ENCODE measurements around the gene GRPR.

Gene GRPR

DNA sequence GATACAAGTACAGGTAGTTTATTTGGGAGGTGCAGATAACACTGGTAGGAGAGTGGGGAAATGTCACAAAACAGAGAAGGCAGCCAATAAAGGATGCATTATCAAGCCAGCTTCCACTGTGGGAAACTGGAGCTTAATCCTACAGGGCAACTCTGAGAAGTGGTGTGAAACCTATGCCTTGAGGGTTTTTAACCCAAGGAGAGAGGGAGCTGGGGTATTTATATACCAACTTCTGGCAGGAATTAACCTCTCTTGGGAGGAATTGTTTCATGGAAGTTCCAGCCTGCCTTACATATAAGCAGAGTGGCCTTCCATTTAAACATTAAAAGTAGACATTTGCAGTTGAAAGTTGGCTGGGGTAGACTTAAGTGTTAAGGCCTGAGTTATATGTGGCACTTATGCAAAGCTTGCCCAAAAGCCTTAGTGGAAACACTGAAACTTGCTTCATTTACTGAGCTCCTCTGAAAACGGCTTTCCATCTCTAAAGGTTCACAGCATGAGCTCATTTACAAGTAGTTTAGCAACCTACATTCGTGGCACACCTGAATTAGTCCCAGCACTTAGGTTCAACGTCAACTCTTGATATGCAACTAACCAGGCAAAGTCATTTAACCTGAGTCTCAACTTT, 63.1 kb downstream of the GRPR start:
- DNase-seq = no peak

DNA sequence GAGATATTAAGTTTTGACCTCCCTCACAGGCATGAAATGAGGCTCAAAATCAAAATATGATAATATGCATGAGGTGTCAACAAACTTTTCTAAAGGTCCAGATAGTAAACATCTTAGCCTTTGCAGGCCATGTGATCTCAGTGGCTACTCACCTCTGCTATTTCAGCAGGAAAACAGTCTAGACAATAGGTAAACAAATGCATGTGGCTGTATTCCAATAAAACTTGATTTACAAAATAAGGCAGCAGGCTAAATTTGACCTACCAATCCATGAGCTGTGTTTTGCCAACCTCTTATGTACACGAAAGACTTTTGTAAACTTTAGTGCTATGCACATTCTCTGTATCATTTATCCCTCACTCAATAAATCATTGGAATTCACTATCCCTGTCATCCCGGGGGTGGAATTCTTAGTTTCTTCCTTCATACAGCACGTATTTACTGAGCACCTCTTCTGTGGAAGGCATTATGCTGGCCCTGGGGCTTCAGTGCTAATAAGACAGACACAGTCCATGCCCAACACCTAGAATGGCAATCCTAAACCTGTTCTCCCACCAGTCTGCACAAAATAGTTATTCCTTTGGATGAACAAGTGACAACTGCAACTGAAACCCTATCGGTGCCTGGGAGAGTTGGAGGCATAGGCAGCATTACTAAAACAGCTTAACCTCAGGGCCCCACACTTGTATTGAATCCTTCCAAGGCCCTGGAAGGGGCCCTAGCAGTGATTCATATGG, 63.8 kb downstream of the GRPR start:
- DNase-seq = no peak

DNA sequence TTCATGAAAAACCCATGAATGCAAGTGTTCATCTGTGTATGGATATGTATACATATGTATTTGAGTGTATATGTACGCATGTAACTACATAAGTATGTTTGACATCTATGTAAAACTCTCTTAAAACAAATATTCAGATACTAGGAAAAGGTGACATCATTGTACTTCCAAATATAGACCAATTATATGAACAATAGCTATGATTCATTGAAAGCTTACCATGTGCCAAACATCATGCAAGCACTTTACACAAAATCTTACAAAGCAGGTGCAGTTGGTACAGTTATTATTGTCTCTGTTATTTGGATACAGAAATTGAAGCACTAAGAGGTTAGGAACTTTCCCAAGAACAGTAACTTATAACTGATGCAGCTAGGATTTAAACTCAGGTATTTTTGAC, 65.3 kb downstream of the GRPR start:
- no peak for DNase-seq

DNA sequence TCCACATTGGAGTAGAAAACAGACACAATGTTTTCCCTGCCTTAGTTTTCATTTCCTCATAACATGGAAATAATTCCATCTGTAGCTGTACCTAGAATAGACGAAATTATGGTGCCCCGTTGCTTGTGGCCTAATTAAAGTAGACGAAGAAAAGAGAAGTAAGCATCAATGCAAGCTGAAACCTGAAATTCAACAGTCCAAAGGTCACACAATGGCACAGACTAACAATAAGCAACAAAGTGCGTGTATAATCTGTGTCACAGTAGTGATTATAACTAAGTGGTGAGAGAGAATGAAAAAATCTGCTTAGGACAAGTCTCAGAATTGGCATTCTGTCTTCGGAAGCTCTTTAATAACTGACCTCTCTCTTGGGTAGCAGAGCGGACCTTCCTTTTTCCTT, 68.2 kb downstream of the GRPR start:
- no peak for DNase-seq

DNA sequence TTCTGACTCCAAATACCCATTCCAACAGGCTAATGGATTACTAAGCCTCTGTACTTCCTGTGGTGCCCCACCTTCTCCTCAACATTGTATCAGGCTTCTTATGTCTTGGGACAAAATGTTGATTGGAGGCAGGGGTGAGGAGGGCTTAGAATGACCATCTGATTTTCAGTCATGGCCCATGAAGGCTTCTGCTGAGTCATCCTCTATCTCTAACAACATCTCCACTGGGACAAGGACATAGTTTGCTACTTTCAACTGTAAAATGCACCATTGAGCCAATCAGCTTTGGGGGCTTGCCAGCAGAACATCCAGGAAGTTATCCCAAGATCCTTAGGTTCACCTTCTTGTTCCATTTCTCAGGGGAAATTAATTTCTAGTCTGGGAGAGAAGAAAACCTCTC, 73.5 kb downstream of the GRPR start:
- DNase-seq = no peak

DNA sequence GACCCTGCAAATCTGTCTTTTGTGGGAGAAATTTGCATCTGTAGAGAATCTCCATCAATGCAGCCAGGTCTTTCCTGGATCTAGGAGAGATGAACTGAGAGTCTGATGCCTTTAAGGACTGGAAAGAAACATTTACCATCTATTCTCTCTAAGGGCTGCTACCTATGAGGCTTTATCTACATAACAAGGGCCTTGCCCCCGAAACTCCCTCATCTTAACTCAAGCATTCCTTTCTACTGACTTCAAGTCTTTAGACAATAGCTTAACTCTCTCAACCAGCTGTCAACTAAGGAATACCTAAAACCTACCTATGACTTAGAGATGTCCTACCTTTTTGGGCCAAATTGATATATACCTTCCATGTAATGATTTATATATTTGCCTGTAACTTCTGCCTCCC, 76.0 kb downstream of the GRPR start:
- DNase-seq = no peak

DNA sequence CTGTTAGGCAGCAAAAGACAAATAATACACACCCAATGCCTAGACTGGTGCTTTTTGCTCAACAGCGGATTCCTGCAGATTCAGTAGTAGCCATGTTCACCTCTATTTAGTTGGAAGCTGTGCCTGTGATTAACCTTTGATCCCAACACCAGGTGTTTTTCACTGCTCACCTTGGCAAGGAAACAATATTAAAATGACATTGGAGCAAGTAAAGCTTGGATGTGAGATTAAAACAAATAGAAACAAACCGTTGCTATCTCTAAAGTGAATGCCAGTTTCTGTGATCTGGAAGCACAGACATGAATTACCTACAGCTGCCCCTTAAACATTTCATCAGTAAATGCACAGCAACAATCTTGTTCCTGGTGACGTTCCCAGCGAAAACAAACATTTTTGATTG, 79.6 kb downstream of the GRPR start:
- DNase-seq = no peak

All from stimulated activated naive CD4-positive, alpha-beta T cell treated with Interleukin-2 at 50 U/mL for 16 hours (primary cell).